ENCODE results near the gene ATP8A2.

The ATP8A2 gene

GRCh38 chr13:25679159-25679558, 307.4 kb downstream of the ATP8A2 start:
- no peaks in the 10 kb centered on the region for H3K27me3 Mint-ChIP-seq (ENCODE audit: low read depth, poor library complexity)
- H3K36me3 Mint-ChIP-seq (ENCODE audit: low read depth) = peaks cover 8% of the 10 kb centered on the region
- no peak for TF ChIP-seq CTCF (IDR thresholded peaks at IDR 0.05)
- peaks cover 20% of the 10 kb centered on the region for H3K4me1 Mint-ChIP-seq
- DNase-seq = no peak
- H3K9me3 Mint-ChIP-seq = peaks cover 17% of the 10 kb centered on the region
- no peak overlapping the region for H3K4me3 Mint-ChIP-seq
- H3K27ac Mint-ChIP-seq = no peak overlapping the region

- peaks cover 8% of the 10 kb centered on the region for H3K36me3 Mint-ChIP-seq (ENCODE audit: low read depth)
- no peak overlapping the region for H3K27ac Mint-ChIP-seq
- TF ChIP-seq CTCF (IDR thresholded peaks at IDR 0.05) = no peak
- peaks cover 22% of the 10 kb centered on the region for H3K4me1 Mint-ChIP-seq
- H3K27me3 Mint-ChIP-seq (ENCODE audit: low read depth, poor library complexity) = no peaks in the 10 kb centered on the region
- H3K4me3 Mint-ChIP-seq = no peak overlapping the region
- peaks cover 17% of the 10 kb centered on the region for H3K9me3 Mint-ChIP-seq
- DNase-seq = no peak
Observed at GRCh38 chr13:25679936-25680335, 308.2 kb downstream of the ATP8A2 start.

GRCh38 chr13:25682276-25682675, 310.5 kb downstream of the ATP8A2 start:
- TF ChIP-seq CTCF (IDR thresholded peaks at IDR 0.05) = no peak
- H3K27ac Mint-ChIP-seq = no peak overlapping the region
- H3K4me3 Mint-ChIP-seq = no peak overlapping the region
- no peak for DNase-seq
- peaks cover 17% of the 10 kb centered on the region for H3K9me3 Mint-ChIP-seq
- peaks cover 36% of the 10 kb centered on the region for H3K4me1 Mint-ChIP-seq
- no peaks in the 10 kb centered on the region for H3K27me3 Mint-ChIP-seq (ENCODE audit: low read depth, poor library complexity)
- peaks cover 8% of the 10 kb centered on the region for H3K36me3 Mint-ChIP-seq (ENCODE audit: low read depth)

GRCh38 chr13:25683056-25683455, 311.3 kb downstream of the ATP8A2 start:
- no peak overlapping the region for H3K4me3 Mint-ChIP-seq
- H3K27ac Mint-ChIP-seq = no peak overlapping the region
- H3K36me3 Mint-ChIP-seq (ENCODE audit: low read depth) = peaks cover 8% of the 10 kb centered on the region
- no peaks in the 10 kb centered on the region for H3K27me3 Mint-ChIP-seq (ENCODE audit: low read depth, poor library complexity)
- no peak for DNase-seq
- peaks cover 17% of the 10 kb centered on the region for H3K9me3 Mint-ChIP-seq
- TF ChIP-seq CTCF (IDR thresholded peaks at IDR 0.05) = no peak
- peaks cover 44% of the 10 kb centered on the region for H3K4me1 Mint-ChIP-seq

- no peak overlapping the region for H3K4me3 Mint-ChIP-seq
- no peak for DNase-seq
- H3K36me3 Mint-ChIP-seq (ENCODE audit: low read depth) = peaks cover 8% of the 10 kb centered on the region
- no peaks in the 10 kb centered on the region for H3K27me3 Mint-ChIP-seq (ENCODE audit: low read depth, poor library complexity)
- peaks cover 17% of the 10 kb centered on the region for H3K9me3 Mint-ChIP-seq
- peaks cover 51% of the 10 kb centered on the region for H3K4me1 Mint-ChIP-seq
- no peak overlapping the region for H3K27ac Mint-ChIP-seq
- TF ChIP-seq CTCF (IDR thresholded peaks at IDR 0.05) = no peak
Observed at GRCh38 chr13:25683662-25684370, 312.0 kb downstream of the ATP8A2 start.

GRCh38 chr13:25684491-25684890, 312.7 kb downstream of the ATP8A2 start:
- no peak for DNase-seq
- Mint-ChIP-seq H3K36me3 (ENCODE audit: low read depth) (peaks cover 8% of the 10 kb centered on the region), H3K27me3 (ENCODE audit: low read depth, poor library complexity) (no peaks in the 10 kb centered on the region), H3K4me1 (peaks cover 54% of the 10 kb centered on the region), H3K9me3 (peaks cover 17% of the 10 kb centered on the region), H3K27ac (no peak overlapping the region), H3K4me3 (no peak overlapping the region)
- no peak for TF ChIP-seq CTCF (IDR thresholded peaks at IDR 0.05)

All from nephron progenitor cell (in vitro differentiated cells).